Natural killer cell (primary cell): ENCODE data around the gene ZMIZ1. TPM values are rescaled to one million over a fixed set of nuclear protein-coding genes. Genes with fewer than 3 reads are reported as not detected.

Experiments used
- ATAC-seq, 3 donors: fragments of 150-1000 bp in 2 of 3; fragments of 200-7000 bp in 1 of 3; cut with Tn5 transposase; 1 replicate in 1 of 3; 2 replicates in 2 of 3; pipeline ENCODE4 v1.10.0; 2021; ENCODE audit warnings: mild to moderate bottlenecking in 2 of 3, moderate library complexity in 2 of 3
- DNase-seq, 2 donors: peaks; one replicate each; pipeline versions ENCODE4 v3.0.0 to v3.0.0-alpha.2; 2013 to 2021; ENCODE audit warnings: mixed read lengths in 1 of 2
- H3K27ac ChIP-seq: one replicate; pipeline ENCODE4 v1.5.1; 2013; ENCODE audit warnings: mild to moderate bottlenecking, low read length
- H3K27me3 ChIP-seq: one replicate; pipeline ENCODE4 v1.6.1; 2013; ENCODE audit warnings: low read length; ENCODE audit not compliant: control insufficient read depth, insufficient read depth
- H3K36me3 ChIP-seq: one replicate; pipeline ENCODE4 v1.6.1; 2013; ENCODE audit warnings: low read length; ENCODE audit not compliant: control insufficient read depth, insufficient read depth
- H3K4me1 ChIP-seq: one replicate; pipeline ENCODE4 v1.6.1; 2013; ENCODE audit warnings: low read length; ENCODE audit not compliant: control insufficient read depth, insufficient read depth
- H3K4me3 ChIP-seq: one replicate; pipeline ENCODE4 v1.5.1; 2013; ENCODE audit warnings: low read length
- H3K9me3 ChIP-seq: one replicate; pipeline ENCODE4 v1.6.1; 2013; ENCODE audit warnings: low read length; ENCODE audit not compliant: control insufficient read depth, insufficient read depth
- H3K27ac Mint-ChIP-seq, 2 donors: one replicate each; pipeline ENCODE4 v1.8.0; 2022; ENCODE audit warnings: mild to moderate bottlenecking in 2 of 2, mixed read lengths in 2 of 2, moderate library complexity in 1 of 2
- H3K27me3 Mint-ChIP-seq, 2 donors: one replicate each; pipeline ENCODE4 v1.8.0; 2022; ENCODE audit warnings: low read depth in 2 of 2, mixed read lengths in 2 of 2
- H3K36me3 Mint-ChIP-seq: one replicate; pipeline ENCODE4 v1.8.0; 2022; ENCODE audit warnings: mixed read lengths
- H3K4me1 Mint-ChIP-seq, 2 donors: one replicate each; pipeline ENCODE4 v1.8.0; 2022; ENCODE audit warnings: mixed read lengths in 2 of 2
- H3K4me3 Mint-ChIP-seq: one replicate; pipeline ENCODE4 v1.8.0; 2022; ENCODE audit warnings: mild to moderate bottlenecking, moderate library complexity, mixed read lengths
- H3K9me3 Mint-ChIP-seq, 2 donors: one replicate each; pipeline ENCODE4 v1.8.0; 2022; ENCODE audit warnings: mixed read lengths in 2 of 2
- CTCF ChIP-seq: fragments of 200-600 bp; IDR thresholded peaks from one replicate; pipeline ENCODE4 v1.8.0; 2022; ENCODE audit warnings: antibody characterized with exemption
- WGBS: methylation state at CpG from one replicate; pipeline ENCODE4 v1.1.7; 2013; ENCODE audit warnings: missing lambda C conversion rate; ENCODE audit not compliant: insufficient coverage; 5-methylcytosine and 5-hydroxymethylcytosine counted together
- intact Hi-C: fragments of 100-400 bp; cut with micrococcal nuclease; formaldehyde crosslinking; loops from one replicate; pipeline ENCODE4 v1.14.2; 2022
- total RNA-seq, 4 donors: library from RNA; stranded (reverse); fragments of 120-200 nt in 1 of 4; gene quantifications; one replicate each; pipeline versions ENCODE4 v1.2.3 to v1.2.4, GENCODE V29; 2013 to 2022

Gene ZMIZ1
- total RNA-seq, 3 donors from 2014 or later (not counting 1 experiment from before 2014, with no cell fraction given) = 36.5 to 51.5 (median 37.9) TPM

DNA sequence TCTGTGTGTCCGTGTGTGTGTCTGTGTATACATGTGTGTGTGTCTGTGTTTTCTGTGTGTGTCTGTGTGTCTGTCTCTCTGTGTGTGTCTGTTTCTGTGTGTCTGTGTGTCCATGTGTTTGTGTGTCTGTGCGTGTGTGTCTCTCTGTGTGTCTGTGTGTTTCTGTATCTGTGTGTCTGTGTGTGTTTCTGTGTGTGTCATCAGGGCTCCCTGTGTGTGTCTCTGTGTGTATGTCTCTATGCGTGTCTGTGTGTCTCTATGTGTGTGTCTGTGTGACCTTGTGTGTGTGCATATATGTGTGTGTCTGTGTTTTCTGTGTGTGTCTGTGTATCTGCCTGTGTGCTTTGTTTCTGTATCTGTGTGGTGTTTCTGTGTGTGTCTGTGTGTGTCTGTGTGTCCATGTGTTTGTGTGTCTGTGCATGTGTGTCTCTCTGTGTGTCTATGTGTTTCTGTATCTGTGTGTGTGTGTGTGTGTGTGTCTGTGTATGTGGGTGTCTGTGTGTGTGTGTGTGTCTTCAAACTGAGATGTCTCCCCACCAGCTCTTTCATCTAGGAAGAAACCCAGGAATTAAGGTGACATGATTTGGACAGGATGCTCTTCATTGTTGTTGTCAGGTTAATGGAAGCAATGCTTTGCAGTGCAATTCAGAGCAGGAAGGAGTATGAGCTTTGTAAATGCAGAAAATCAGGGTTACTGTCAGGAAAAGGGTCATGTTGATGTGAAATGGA is 257.8 kb downstream of the ZMIZ1 start:
- H3K36me3 Mint-ChIP-seq = no peaks in the 10 kb centered on the region
- 100% methylated on average over 3 of the region's 3 CpGs for WGBS
- ATAC-seq (no peak), DNase-seq (no peak)
- no peaks in the 10 kb centered on the region for H3K27me3 ChIP-seq
- no peak overlapping the region for H3K4me3 Mint-ChIP-seq
- H3K27ac ChIP-seq = no peak overlapping the region
- H3K36me3 ChIP-seq = no peaks in the 10 kb centered on the region
- H3K27me3 Mint-ChIP-seq = no peaks in the 10 kb centered on the region
- intact Hi-C loops = no loop called here
- peaks cover 34% of the 10 kb centered on the region for H3K4me1 ChIP-seq
- H3K4me3 ChIP-seq = no peak overlapping the region
- no peaks in the 10 kb centered on the region for H3K9me3 Mint-ChIP-seq
- H3K9me3 ChIP-seq = no peaks in the 10 kb centered on the region
- H3K4me1 Mint-ChIP-seq = peaks cover 20 to 31% of the 10 kb centered on the region in 2 donors
- H3K27ac Mint-ChIP-seq = no peak overlapping the region
- TF ChIP-seq CTCF = no peak

GRCh38 chr10:79327090-79327457 is 258.3 kb downstream of the ZMIZ1 start:
- no peak overlapping the region for H3K27ac ChIP-seq
- Mint-ChIP-seq H3K4me3 (no peak overlapping the region), H3K27ac (no peak overlapping the region), H3K4me1 (peaks cover 15 to 26% of the 10 kb centered on the region in 2 donors), H3K36me3 (no peaks in the 10 kb centered on the region), H3K27me3 (no peaks in the 10 kb centered on the region), H3K9me3 (no peaks in the 10 kb centered on the region)
- 87% methylated on average over 8 of the region's 8 CpGs for WGBS
- ATAC-seq (no peak), DNase-seq (no peak)
- no peaks in the 10 kb centered on the region for H3K36me3 ChIP-seq
- H3K4me3 ChIP-seq = no peak overlapping the region
- H3K9me3 ChIP-seq = no peaks in the 10 kb centered on the region
- intact Hi-C loops = no loop called here
- peaks cover 34% of the 10 kb centered on the region for H3K4me1 ChIP-seq
- TF ChIP-seq CTCF = no peak
- no peaks in the 10 kb centered on the region for H3K27me3 ChIP-seq

DNA sequence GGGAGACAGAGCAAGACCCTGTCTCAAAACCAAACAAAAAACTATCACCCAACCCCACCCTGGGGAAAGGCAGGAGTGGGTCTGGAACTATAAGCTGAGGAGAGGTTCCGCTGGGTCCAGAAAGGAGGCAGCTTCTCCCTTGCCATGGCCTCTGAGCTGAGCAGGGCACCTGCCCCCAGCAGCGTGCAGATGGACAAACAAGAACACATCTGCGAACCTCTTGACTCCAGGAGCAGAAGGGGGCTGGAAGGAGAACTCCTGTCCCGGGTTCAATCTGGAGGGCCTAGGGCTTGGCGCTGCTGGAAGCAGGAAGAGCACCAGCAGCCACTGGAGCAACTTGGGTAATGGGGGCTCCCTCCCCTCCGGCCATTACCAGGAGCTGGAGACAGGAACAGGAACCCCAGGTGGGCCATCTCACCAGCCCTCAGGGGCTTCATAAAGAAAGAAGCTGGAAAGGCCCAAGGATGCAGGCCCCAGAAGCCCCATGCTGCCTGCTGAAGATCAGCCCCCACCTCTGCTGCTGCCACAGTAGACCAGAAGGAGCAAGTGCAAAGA is 259.5 kb downstream of the ZMIZ1 start:
- intact Hi-C loops = no loop called here
- Histone ChIP-seq H3K36me3 (no peaks in the 10 kb centered on the region), H3K4me3 (no peak overlapping the region), H3K4me1 (peaks cover 23% of the 10 kb centered on the region), H3K27me3 (no peaks in the 10 kb centered on the region), H3K9me3 (no peaks in the 10 kb centered on the region), H3K27ac (no peak overlapping the region)
- Mint-ChIP-seq H3K9me3 (no peaks in the 10 kb centered on the region), H3K4me1 (peaks cover 6 to 15% of the 10 kb centered on the region in 2 donors), H3K36me3 (no peaks in the 10 kb centered on the region), H3K27me3 (no peaks in the 10 kb centered on the region), H3K27ac (no peak overlapping the region), H3K4me3 (no peak overlapping the region)
- WGBS = 91% methylated on average over 6 of the region's 6 CpGs
- ATAC-seq = no peak
- TF ChIP-seq CTCF = no peak
- DNase-seq = no peak
